Measurements from ENCODE around the gene RIMKLA.

RIMKLA gene

DNA sequence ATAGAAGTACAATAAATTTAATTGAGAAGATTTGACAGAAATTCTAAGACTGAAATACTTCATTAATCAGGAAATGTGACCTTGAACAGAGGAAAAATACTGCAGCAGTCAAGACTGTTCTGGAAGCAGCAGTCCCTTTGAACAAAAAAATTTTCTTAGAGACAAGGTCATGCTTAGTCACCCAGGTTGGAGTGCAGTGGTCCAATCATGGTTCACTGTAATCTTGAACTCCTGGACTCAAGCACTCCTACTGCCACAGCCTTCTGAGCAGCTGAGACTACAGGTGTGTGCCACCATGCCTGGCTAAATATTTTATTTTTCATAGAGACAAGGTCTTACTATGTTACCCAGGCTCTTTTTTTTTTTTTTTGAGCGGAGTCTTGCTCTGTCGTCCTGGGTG lies 80.6 kb downstream of the RIMKLA start:
- no peak overlapping the region for H3K4me3 ChIP-seq (ENCODE audit: low read length)
- TF ChIP-seq CTCF (conservative IDR thresholded peaks at IDR 0.05; ENCODE audit: low read length): no peak
- no peak for DNase-seq (ENCODE audit: low read depth)

GRCh38 chr1:42462828-42463763 lies 82.5 kb downstream of the RIMKLA start, which contains the start of gene CCDC30:
TSS of gene CCDC30 (plus strand) at chr1:42463286. CDS start at chr1:42480552, 17,266 bp downstream.
- TF ChIP-seq CTCF (conservative IDR thresholded peaks at IDR 0.05; ENCODE audit: low read length): no peak
- peak; percentile 97 for DNase-seq (ENCODE audit: low read depth)
- H3K4me3 ChIP-seq (ENCODE audit: low read length): peak within 1 kb of the TSS; percentile 86

DNA sequence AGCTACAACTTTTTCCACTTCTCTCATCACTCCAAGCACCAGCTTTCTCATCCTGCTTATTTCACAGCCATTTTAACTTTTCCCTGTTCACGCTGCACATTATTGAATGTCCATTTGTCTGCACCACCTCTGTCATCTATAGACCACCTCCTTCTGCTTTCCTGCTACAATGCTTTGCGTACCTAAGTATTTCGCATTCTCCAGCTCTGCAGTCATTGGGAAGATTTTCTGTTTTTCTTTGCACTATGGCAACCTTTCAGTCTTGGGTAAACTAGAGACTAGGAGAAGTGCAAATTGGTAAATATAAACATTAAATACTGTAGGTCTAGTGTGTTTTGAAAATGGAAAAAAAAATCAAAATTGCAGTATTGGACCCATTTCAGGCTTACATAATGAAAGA lies 83.3 kb downstream of the RIMKLA start:
- peak overlapping the region; percentile 86 for H3K4me3 ChIP-seq (ENCODE audit: low read length)
- no peak for DNase-seq (ENCODE audit: low read depth)
- TF ChIP-seq CTCF (conservative IDR thresholded peaks at IDR 0.05; ENCODE audit: low read length): no peak

- TF ChIP-seq CTCF (conservative IDR thresholded peaks at IDR 0.05; ENCODE audit: low read length): no peak
- H3K4me3 ChIP-seq (ENCODE audit: low read length): no peak overlapping the region
- DNase-seq (ENCODE audit: low read depth): no peak
Measured at GRCh38 chr1:42466030-42466429, 85.4 kb downstream of the RIMKLA start.

DNA sequence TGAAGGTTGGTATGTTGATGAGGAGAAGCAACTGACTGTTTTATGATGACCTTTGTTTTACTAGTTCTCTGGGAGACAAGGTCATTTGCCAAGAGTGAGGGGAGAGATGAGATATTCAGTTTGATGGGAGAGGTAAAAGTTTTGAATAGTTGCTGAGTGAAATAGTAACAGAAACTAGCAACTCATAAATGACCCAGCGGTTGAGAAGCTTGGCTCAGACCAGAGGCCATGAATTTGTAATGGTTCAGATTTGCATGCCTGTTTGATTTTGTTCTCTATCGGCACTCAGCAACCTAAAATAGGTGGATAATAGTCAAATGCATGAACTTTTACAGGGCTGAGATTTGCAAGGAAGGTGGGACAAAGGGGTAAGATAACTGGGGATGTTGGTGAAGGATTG lies 89.1 kb downstream of the RIMKLA start:
- no peak overlapping the region for H3K4me3 ChIP-seq (ENCODE audit: low read length)
- DNase-seq (ENCODE audit: low read depth): no peak
- TF ChIP-seq CTCF (conservative IDR thresholded peaks at IDR 0.05; ENCODE audit: low read length): no peak

Measured in AG10803 (cell line).